Thymus (tissue), 11 donors: ENCODE data around the gene EPHA6. TPM values are rescaled to one million over a fixed set of nuclear protein-coding genes. Genes with fewer than 3 reads are reported as not detected.

Experiments
- DNase-seq, 9 donors: peaks; one replicate each; pipeline ENCODE4 v3.0.0-alpha.2; 2013; ENCODE audit warnings: low spot score in 9 of 9, low read depth in 6 of 9, missing footprints in 1 of 9
- H3K27ac ChIP-seq, 2 donors: one replicate each; pipeline ENCODE4 v1.5.1; 2013; ENCODE audit warnings: control low read depth in 1 of 2, low read depth in 1 of 2, low read length in 1 of 2, mild to moderate bottlenecking in 1 of 2, moderate library complexity in 1 of 2
- H3K27me3 ChIP-seq, 2 donors: one replicate each; pipeline ENCODE4 v1.5.1; 2013; ENCODE audit warnings: low read length in 1 of 2; ENCODE audit not compliant: control insufficient read depth in 2 of 2, insufficient read depth in 1 of 2
- H3K36me3 ChIP-seq, 2 donors: one replicate each; pipeline ENCODE4 v1.5.1; 2013; ENCODE audit warnings: low read length in 1 of 2, mild to moderate bottlenecking in 1 of 2, moderate library complexity in 1 of 2; ENCODE audit not compliant: control insufficient read depth in 2 of 2, insufficient read depth in 2 of 2
- H3K4me1 ChIP-seq, 2 donors: one replicate each; pipeline ENCODE4 v1.5.1; 2013; ENCODE audit warnings: low read length in 2 of 2; ENCODE audit not compliant: control insufficient read depth in 2 of 2, insufficient read depth in 2 of 2
- H3K4me3 ChIP-seq, 2 donors: one replicate each; pipeline ENCODE4 v1.5.1; 2013; ENCODE audit warnings: low read length in 2 of 2, control low read depth in 1 of 2, mild to moderate bottlenecking in 1 of 2
- H3K9me3 ChIP-seq, 2 donors: one replicate each; pipeline ENCODE4 v1.5.1; 2013; ENCODE audit warnings: low read length in 1 of 2, mild to moderate bottlenecking in 1 of 2; ENCODE audit not compliant: control insufficient read depth in 2 of 2, insufficient read depth in 1 of 2
- WGBS: extraction: QIAGEN DNeasy Blood & Tissue Kit; methylation state at CpG from one replicate; pipeline ENCODE4 v1.1.7; 2013; 5-methylcytosine and 5-hydroxymethylcytosine counted together
- polyA plus RNA-seq: library from polyadenylated mRNA; stranded (reverse); fragments of 200-250 nt; gene quantifications from one replicate; pipeline ENCODE4 v1.2.3, GENCODE V29; 2013
- total RNA-seq: library from RNA; stranded (reverse); fragments of 120-200 nt; gene quantifications from one replicate; pipeline ENCODE4 v1.2.4, GENCODE V29; 2013
- donor health status: healthy.

The EPHA6 gene
- total and polyA plus RNA-seq, 2 donors, result 0.09 to 1.3 TPM

DNA sequence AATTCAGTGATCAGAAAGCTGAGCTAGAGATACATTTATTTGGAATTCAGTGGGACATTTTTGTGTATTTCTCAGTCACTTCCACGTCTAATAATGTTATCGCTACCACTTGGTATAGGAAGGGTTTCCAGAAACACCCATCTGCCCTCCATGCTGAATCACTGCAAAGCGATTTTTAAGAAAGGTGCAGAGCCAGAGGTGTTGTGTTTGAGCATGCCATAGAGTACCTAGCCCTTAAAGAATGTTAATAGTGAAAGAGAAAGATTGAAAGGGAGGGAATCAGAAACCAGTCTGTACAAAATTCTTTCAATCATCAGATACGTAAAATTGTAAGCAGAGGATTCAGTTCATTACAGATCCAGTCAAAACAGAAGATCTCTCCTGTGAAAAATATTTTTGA lies 870.1 kb downstream of the EPHA6 start:
- DNase-seq, result no peak
- WGBS, result 95% methylated on average over 4 of the region's 4 CpGs
- Histone ChIP-seq H3K27me3 (no peaks in the 10 kb centered on the region), H3K9me3 (no peaks in the 10 kb centered on the region), H3K36me3 (no peaks in the 10 kb centered on the region), H3K27ac (no peak overlapping the region), H3K4me3 (no peak overlapping the region), H3K4me1 (no peaks in the 10 kb centered on the region)

DNA sequence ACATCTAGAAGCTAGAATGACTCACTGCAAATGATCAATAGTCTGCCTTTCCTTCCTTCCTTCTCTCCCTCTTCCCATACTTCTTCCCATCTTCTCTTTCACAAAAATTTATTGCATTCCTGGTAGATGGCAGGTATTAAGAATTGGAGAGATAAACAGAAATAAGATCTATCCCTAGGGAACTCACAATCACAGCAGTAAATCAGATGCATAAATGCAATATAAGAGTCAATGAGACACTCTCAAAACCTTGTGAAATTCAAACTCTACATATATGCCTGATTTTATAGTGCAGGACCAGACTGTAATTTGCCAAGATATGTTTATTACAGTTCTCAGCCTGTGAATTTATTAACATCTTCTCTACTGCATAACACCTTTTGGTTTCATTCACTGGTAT lies 871.9 kb downstream of the EPHA6 start:
- no peaks in the 10 kb centered on the region for H3K36me3 ChIP-seq
- H3K9me3 ChIP-seq, result no peaks in the 10 kb centered on the region
- H3K4me1 ChIP-seq, result no peaks in the 10 kb centered on the region
- no peaks in the 10 kb centered on the region for H3K27me3 ChIP-seq
- H3K4me3 ChIP-seq, result no peak overlapping the region
- no peak overlapping the region for H3K27ac ChIP-seq
- DNase-seq, result no peak

DNA sequence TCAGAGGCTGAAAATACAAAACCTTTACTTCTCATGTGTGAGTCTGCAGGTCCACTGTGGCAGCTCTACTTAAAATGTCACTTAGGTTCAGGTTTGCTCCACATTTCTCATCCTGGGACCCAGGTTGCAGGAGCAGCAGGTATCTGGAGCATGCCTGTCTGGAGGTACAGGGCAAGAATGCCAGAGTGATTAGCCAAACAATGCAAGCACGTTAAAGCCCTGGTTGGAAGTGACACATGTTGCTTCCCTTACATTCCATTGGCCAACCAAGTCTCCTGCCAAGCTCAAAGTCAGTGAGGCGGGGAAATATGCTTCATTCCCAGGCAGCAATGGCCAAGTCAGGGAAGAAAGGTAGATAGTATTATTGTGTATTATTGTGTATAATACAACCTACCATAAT lies 873.3 kb downstream of the EPHA6 start:
- no peak for DNase-seq
- Histone ChIP-seq H3K27ac (no peak overlapping the region), H3K9me3 (no peaks in the 10 kb centered on the region), H3K36me3 (no peaks in the 10 kb centered on the region), H3K27me3 (no peaks in the 10 kb centered on the region), H3K4me1 (no peaks in the 10 kb centered on the region), H3K4me3 (no peak overlapping the region)
- 69% methylated on average over 2 of the region's 2 CpGs for WGBS

- no peaks in the 10 kb centered on the region for H3K4me1 ChIP-seq
- WGBS, result 95% methylated on average over 4 of the region's 4 CpGs
- no peaks in the 10 kb centered on the region for H3K9me3 ChIP-seq
- H3K27ac ChIP-seq, result no peak overlapping the region
- no peak overlapping the region for H3K4me3 ChIP-seq
- DNase-seq, result no peak
- no peaks in the 10 kb centered on the region for H3K27me3 ChIP-seq
- no peaks in the 10 kb centered on the region for H3K36me3 ChIP-seq
These were observed 874.7 kb downstream of the EPHA6 start for GRCh38 chr3:97689111-97689510.

- Histone ChIP-seq H3K9me3 (no peaks in the 10 kb centered on the region), H3K27me3 (no peaks in the 10 kb centered on the region), H3K27ac (no peak overlapping the region), H3K36me3 (no peaks in the 10 kb centered on the region), H3K4me3 (no peak overlapping the region), H3K4me1 (no peaks in the 10 kb centered on the region)
- DNase-seq, result no peak
These were observed 875.6 kb downstream of the EPHA6 start for GRCh38 chr3:97689962-97690361.

GRCh38 chr3:97691354-97691753 lies 877.0 kb downstream of the EPHA6 start:
- H3K27ac ChIP-seq, result no peak overlapping the region
- 84% methylated on average over 1 of the region's 1 CpG for WGBS

DNA sequence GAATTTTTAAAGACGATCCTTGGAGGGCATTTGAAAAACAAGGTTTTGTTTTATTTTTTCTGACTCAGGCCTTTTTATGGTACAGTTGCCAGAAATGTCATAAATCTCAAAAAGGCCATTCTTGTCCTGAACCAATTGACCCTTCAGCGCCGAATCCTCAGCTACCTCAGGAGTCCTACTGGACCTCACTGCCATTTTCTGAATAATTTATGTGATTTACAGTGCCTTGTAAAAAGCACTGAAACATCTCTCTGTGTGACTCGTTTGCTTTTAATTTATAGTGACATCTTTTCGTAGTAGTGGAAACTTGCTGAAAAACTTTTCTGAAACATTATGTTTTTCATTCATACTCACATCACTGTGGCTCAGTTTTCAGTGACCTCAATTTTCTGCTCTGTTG lies 878.0 kb downstream of the EPHA6 start:
- Histone ChIP-seq H3K36me3 (no peaks in the 10 kb centered on the region), H3K4me1 (no peaks in the 10 kb centered on the region), H3K27me3 (no peaks in the 10 kb centered on the region), H3K9me3 (no peaks in the 10 kb centered on the region), H3K4me3 (no peak overlapping the region), H3K27ac (no peak overlapping the region)
- 93% methylated on average over 5 of the region's 5 CpGs for WGBS
- no peak for DNase-seq

More at GRCh38 chr3:97691354-97691753, 877.0 kb downstream of the EPHA6 start:
- no peaks in the 10 kb centered on the region for H3K9me3 ChIP-seq
- H3K27me3 ChIP-seq, result no peaks in the 10 kb centered on the region
- H3K36me3 ChIP-seq, result no peaks in the 10 kb centered on the region
- no peak overlapping the region for H3K4me3 ChIP-seq
- H3K4me1 ChIP-seq, result no peaks in the 10 kb centered on the region
- DNase-seq, result no peak

DNA sequence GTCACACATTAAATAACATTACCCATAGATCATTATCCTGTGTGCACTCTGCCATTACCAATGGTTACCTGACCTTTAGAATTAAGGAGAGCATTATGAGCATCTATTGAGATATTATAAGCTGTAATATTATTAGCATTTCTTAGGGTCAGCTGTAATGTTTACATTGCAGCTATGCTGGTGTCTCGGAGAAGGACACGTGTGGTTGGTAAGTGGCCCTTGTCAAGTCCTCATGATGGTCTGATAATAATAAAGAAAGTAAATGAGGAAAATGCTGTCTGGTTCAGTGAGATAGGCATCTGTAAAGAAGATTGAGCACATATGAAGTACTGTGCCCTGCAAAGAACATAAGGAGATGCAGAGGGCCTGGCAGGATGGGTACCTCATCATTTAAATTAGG lies 878.4 kb downstream of the EPHA6 start:
- Histone ChIP-seq H3K4me1 (no peaks in the 10 kb centered on the region), H3K4me3 (no peak overlapping the region), H3K27me3 (no peaks in the 10 kb centered on the region), H3K27ac (no peak overlapping the region), H3K9me3 (no peaks in the 10 kb centered on the region), H3K36me3 (no peaks in the 10 kb centered on the region)
- 98% methylated on average over 2 of the region's 2 CpGs for WGBS
- no peak for DNase-seq

- DNase-seq, result no peak
- no peaks in the 10 kb centered on the region for H3K27me3 ChIP-seq
- no peak overlapping the region for H3K27ac ChIP-seq
- 100% methylated on average over 1 of the region's 1 CpG for WGBS
- no peaks in the 10 kb centered on the region for H3K9me3 ChIP-seq
- no peak overlapping the region for H3K4me3 ChIP-seq
- H3K36me3 ChIP-seq, result no peaks in the 10 kb centered on the region
- H3K4me1 ChIP-seq, result no peaks in the 10 kb centered on the region
These were observed 880.5 kb downstream of the EPHA6 start for GRCh38 chr3:97694876-97695275.

GRCh38 chr3:97698691-97699090 lies 884.3 kb downstream of the EPHA6 start:
- no peaks in the 10 kb centered on the region for H3K36me3 ChIP-seq
- no peak overlapping the region for H3K4me3 ChIP-seq
- H3K27me3 ChIP-seq, result no peaks in the 10 kb centered on the region
- 84% methylated on average over 5 of the region's 5 CpGs for WGBS
- no peaks in the 10 kb centered on the region for H3K4me1 ChIP-seq
- no peak for DNase-seq
- H3K9me3 ChIP-seq, result no peaks in the 10 kb centered on the region
- H3K27ac ChIP-seq, result no peak overlapping the region
